ENCODE measurements around the gene CDON. TPM values are rescaled to one million over a fixed set of nuclear protein-coding genes. Genes with fewer than 3 reads are reported as not detected.
A peak's percentile ranks its signal among the peaks of the same experiment; 100 is the strongest.

CDON gene
- total RNA-seq, 1 donor, result 2.6 TPM

GRCh38 chr11:125959511-125959910, 103.2 kb downstream of the CDON start:
- no peak overlapping the region for H3K4me3 ChIP-seq (ENCODE audit: low read depth, low read length)
- DNase-seq (ENCODE audit: low read depth), result no peak
- TF ChIP-seq CTCF (IDR thresholded peaks at IDR 0.05; ENCODE audit: insufficient read depth, low read depth, low read length), result no peak

GRCh38 chr11:125958872-125959400, 103.7 kb downstream of the CDON start:
- no peak for TF ChIP-seq CTCF (IDR thresholded peaks at IDR 0.05; ENCODE audit: insufficient read depth, low read depth, low read length)
- no peak for DNase-seq (ENCODE audit: low read depth)
- no peak overlapping the region for H3K4me3 ChIP-seq (ENCODE audit: low read depth, low read length)

- H3K4me3 ChIP-seq (ENCODE audit: low read depth, low read length), result no peak overlapping the region
- TF ChIP-seq CTCF (IDR thresholded peaks at IDR 0.05; ENCODE audit: insufficient read depth, low read depth, low read length), result no peak
- no peak for DNase-seq (ENCODE audit: low read depth)
Measured at GRCh38 chr11:125957618-125958332, 104.9 kb downstream of the CDON start.

- DNase-seq (ENCODE audit: low read depth), result peak; percentile 13
- H3K4me3 ChIP-seq (ENCODE audit: low read depth, low read length), result no peak overlapping the region
- no peak for TF ChIP-seq CTCF (IDR thresholded peaks at IDR 0.05; ENCODE audit: insufficient read depth, low read depth, low read length)
Measured at GRCh38 chr11:125956391-125957134, 106.1 kb downstream of the CDON start.

GRCh38 chr11:125955856-125956255, 106.8 kb downstream of the CDON start:
- DNase-seq (ENCODE audit: low read depth), result no peak
- no peak overlapping the region for H3K4me3 ChIP-seq (ENCODE audit: low read depth, low read length)
- TF ChIP-seq CTCF (IDR thresholded peaks at IDR 0.05; ENCODE audit: insufficient read depth, low read depth, low read length), result no peak

- DNase-seq (ENCODE audit: low read depth), result no peak
- no peak for TF ChIP-seq CTCF (IDR thresholded peaks at IDR 0.05; ENCODE audit: insufficient read depth, low read depth, low read length)
- H3K4me3 ChIP-seq (ENCODE audit: low read depth, low read length), result no peak overlapping the region
Measured at GRCh38 chr11:125954945-125955640, 107.6 kb downstream of the CDON start.
